NOMO-1 treated with DMSO at 0.1 percent for 48 hours (cell line): ENCODE results near the gene SLC49A3.
"Not testable (repeated sequence)": the region's sequence is repeated elsewhere in the genome, so short reads cannot be mapped to it uniquely, and the experiment has no call there.

Experiments
- DNase-seq: peaks from one replicate; lab custom pipeline; 2025; ENCODE audit not compliant: unreplicated experiment; lab: John Stamatoyannopoulos, UW

The SLC49A3 gene

DNA sequence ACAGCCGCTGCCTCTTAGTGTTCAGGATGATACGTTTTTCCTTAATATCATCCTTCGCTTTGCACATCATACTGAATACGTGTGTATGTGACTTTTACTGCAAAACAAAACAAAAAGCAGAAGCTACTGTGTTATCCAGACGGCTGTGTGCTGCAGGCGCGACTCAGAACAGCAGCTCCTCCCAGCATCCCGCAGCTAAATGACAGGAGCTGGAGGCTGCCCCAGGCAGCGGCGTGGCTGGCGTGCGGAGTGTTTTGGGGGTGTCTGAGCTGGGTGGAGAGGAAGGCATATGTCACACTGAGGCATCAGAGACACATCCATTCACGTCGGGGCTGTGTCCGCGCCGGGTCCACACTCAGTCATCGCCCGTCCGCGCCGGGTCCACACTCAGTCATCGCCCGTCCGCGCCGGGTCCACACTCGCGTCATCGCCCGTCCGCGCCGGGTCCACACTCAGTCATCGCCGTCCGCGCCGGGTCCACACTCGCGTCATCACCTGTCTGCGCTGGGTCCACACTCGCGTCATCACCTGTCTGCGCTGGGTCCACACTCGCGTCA is 33.3 kb upstream of the SLC49A3 start:
- no peak for DNase-seq

GRCh38 chr4:721261-722168 is 32.6 kb upstream of the SLC49A3 start:
- DNase-seq = no peak

- no peak for DNase-seq
Measured at GRCh38 chr4:720111-720860, 31.3 kb upstream of the SLC49A3 start.

DNA sequence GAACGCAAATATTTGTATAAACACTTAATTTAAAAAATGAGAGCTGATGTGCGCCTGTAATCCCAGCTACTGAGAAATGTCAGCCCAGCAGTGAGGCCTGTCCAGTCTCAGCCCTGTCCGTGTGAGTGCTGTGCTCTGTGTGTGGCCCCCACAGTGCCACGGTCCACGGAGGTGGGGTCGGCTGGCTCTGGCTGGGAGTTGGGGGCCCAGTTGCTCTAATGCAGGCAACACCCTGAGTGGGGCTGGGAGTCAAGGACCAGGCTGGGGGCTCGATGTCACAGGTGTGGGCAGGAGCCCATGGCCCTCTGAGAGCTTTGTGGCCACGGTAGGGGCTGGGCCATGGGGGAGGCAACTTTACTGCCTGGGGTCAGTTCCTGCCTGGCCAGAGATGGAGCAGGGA is 29.5 kb upstream of the SLC49A3 start:
- no peak for DNase-seq

- DNase-seq = no peak
Measured at GRCh38 chr4:717601-718320, 28.8 kb upstream of the SLC49A3 start.

GRCh38 chr4:714087-714486 is 25.1 kb upstream of the SLC49A3 start:
- DNase-seq = no peak

DNA sequence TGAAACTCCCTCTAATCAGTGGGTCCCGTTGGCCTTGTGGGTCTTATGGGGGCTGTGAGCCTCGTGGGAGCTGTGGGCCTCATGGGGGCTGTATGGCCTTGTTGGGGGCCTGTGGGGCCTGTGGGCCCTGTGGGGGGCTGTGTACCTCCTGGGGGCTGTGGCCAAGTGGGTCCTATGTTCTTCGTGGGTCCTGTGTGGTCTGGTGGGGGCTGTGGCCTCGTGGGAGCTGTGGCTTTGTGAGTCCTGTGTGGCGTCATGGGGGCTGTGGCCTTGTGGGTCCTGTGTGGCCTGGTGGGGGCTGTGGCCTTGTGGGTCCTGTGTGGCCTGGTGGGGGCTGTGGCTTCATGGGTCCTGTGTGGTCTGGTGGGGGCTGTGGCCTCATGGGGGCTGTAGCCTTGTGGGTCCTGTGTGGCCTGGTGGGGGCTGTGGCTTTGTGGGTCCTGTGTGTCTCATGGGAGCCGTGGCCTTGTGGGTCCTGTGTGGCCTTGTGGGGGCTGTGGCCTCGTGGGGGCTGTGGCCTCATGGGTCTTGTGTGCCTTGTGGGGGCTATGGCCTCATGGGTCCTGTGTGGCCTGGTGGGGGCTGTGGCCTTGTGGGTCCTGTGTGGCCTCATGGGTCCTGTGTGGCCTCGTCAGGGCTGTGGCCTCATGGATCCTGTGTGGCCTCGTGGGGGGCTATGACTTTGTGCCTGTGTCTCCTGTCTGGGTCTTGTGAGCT is 24.1 kb upstream of the SLC49A3 start:
- no peak for DNase-seq

DNA sequence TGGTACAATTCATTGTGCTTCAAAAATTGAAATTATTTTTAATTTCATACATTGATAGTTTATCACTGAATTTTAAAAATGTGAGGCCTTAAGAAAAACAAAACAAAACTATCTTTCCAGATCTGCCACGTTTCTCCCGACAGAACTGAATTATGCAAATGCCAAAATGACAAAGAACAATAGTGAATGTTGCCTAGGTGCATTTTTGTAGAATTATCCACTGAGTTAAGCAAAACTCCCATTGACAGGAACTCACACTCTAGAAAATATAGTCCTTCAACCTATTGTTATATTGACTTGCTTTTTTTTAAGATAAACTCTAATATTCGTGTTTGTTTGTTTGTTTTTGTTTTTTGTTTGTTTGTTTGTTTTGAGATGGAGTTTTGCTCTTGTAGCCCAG is 23.1 kb upstream of the SLC49A3 start:
- DNase-seq = no peak

- no peak for DNase-seq
Measured at GRCh38 chr4:710916-711315, 22.0 kb upstream of the SLC49A3 start.

GRCh38 chr4:710116-710515 is 21.2 kb upstream of the SLC49A3 start:
- no peak for DNase-seq

DNA sequence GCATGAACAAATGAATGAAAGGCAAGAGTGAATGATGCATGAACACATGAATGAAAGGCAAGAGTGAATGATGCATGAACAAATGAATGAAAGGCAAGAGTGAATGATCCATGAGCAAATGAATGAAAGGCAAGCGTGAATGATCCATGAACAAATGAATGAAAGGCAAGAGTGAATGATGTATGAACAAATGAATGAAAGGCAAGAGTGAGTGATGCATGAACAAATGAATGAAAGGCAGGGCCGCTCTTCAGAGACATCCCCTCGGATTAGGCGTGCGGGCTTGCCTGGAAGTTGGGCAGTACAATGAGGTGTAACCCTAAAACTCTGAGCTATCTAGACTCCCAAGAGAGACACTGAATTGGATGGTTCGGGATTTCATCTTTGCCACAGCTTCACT is 20.4 kb upstream of the SLC49A3 start:
- no peak for DNase-seq

GRCh38 chr4:708631-708933 is 19.6 kb upstream of the SLC49A3 start:
- DNase-seq = no peak

DNA sequence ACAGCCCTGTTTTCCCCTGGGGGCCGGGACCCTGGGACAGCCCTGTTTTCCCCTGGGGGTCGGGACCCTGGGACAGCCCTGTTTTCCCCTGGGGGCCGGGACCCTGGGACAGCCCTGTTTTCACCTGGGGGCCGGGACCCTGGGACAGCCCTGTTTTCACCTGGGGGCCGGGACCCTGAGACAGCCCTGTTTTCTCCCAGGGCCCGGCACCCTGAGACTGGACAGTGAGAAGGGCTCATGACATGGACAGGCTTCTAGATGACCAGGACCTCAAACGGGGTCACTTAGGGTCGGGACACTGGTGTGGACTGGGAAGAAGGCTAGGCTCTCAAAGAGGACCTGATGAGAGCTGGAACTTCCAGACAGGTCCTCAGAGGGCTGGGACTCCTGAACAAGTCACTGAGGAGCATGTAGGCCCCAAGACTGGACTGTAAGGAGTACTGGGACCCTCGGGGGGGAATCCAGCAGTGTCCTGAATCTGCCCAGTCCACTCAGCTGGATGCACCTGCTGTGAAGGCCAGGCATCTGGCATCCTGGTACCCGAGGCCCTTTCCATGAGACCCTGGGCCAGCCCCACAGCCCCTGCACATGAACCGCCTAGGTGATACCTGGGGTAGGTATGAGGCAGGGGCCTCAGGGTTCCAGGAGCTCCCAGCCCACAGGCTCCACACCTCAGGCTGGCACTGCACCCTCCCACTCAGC is 19.1 kb upstream of the SLC49A3 start:
- no peak for DNase-seq

DNA sequence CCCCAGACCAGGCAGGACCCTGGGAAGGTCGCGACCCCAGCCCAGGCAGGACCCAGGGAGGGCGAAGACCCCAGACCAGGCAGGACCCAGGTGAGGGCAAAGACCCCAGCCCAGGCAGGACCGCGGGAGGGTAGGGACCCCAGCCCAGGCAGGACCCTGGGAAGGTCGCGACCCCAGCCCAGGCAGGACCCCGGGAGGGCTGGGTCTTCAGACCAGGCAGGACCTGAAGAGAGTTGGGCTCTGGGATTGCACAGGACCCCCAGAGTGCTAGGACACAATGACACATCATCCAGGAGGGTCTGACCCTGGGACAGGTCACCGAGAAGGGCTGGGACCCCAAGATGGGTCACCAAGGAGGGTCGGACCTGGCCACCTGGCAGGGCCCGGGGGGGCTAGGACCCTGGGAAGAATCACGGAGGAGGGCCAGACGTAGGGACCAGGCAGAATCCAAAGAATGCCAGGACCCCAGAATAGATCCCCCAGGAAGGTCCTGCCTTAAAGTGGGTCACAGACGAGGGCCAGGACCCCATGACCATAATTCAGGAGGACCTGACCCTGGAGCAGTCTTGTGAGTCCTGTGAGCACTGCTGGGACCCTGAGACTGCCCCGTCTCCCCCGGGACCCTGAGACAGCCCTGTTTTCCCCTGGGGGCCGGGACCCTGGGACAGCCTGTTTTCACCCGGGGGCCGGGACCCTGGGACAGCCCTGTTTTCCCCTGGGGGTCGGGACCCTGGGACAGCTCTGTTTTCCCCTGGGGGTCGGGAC is 18.1 kb upstream of the SLC49A3 start:
- DNase-seq = no peak

DNA sequence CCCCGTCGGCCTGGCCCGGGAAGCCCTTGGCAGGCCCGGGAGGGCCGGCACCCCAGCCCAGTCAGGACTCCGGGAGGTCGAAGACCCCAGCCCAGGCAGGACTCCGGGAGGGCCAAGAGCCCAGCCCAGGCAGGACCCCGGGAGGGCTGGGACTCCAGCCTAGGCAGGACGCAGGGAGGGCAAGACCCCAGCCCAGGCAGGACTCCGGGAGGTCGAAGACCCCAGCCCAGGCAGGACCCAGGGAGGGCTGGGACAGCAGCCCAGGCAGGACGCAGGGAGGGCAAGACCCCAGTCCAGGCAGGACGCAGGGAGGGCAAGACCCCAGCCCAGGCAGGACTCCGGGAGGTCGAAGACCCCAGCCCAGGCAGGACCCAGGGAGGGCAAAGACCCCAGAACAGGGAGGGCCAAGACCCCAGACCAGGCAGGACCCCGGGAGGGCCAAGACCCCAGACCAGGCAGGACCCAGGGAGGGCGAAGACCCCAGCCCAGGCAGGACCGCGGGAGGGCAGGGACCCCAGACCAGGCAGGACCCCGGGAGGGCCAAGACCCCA is 17.2 kb upstream of the SLC49A3 start:
- DNase-seq = not testable (repeated sequence)

DNA sequence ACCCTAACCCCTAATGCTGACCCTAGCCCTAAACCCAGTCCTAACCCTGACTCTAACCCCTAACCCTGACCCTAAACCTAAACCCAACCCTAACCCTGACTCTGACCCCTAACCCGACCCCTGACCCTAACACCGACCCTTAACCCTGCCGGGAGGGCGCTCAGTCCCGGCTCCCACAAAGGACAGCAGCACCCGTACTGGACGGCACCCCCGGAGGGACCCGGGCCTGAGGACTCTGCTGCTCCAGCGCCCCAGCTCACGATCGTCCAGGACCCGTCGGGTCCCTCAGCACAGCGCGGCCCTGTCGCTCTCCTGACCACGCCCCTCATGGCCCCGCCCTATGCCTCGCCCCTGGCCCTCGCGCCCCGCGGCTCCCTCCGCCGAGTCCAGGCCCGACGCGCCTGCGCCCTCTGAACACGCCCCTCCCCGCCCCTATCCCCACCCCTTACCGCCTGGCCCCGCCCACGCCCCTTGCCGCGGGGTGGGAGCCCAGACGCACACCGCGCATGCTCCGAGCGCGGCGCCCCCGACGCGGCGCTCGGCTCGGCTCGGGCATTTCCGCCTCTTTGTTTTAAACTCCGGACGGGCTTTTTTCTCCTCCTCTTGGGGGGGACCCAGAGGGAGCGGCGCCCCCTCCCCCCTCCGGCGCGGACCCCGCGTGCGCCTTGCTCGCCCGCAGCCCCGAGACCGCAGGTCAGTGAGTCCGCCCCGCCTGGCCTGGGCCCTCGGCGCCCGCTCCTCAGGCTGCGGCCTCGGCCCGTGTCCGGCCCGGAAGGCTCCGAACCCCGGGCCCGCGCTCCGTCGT is 16.5 kb upstream of the SLC49A3 start, which contains the start of gene PCGF3:
Gene PCGF3, plus strand, starts transcription at position 555 of the 805 bp plus-strand sequence. CDS start 27,849 bp downstream, outside the sequence.
- peak; percentile 84 for DNase-seq

DNA sequence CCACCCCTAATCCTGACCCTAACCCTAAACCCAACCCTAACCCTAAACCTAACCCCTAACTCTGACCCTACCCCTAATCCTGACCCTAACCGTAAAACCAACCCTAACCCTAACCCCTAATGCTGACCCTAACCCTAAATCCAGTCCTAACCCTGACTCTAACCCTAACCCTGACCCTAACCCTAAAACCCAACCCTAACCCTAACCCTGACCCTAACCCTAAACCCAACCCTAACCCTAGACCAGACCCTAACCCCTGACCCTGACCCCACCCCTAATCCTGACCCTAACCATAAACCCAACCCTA is 16.0 kb upstream of the SLC49A3 start:
- DNase-seq = no peak

DNA sequence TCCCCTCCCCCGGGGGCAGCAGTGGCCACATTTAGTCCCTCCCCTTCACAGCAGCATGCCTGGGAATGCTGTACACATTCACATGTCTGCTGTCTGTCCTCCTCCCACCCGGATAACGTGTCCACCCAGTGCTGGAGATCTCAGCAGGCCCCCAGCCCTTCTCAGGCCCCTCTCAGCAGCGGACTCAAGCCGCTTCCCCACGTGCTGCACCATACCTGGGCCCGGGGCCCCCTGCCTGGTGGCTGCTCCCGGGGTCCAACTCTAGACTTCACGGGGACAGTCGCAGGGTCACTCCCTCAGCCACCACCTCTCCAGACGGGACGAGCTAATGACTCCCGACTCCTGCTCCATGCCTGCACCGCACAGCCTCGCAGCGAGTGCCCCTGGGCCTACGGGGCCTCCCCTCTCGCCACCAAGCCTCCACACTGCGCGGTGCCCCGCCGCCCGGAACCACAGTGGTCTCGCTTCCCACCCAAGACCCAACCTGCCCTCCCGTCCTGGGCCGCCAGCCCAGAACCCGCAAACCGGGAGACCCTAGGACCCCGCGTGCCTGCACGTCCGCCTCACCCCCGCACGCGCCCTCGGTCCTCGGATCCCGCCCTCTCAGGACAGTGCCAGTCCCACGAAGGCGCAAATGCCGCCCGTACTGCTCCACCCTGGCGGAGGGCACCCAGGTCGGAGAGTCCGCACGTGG is 15.4 kb upstream of the SLC49A3 start:
- no peak for DNase-seq
